K562 (cell line): ENCODE results near the gene TEAD3. TPM values are rescaled to one million over a fixed set of nuclear protein-coding genes. Genes with fewer than 3 reads are reported as not detected.

Experiments
- EGR1 ChIP-seq: fragments of 450-650 bp; conservative IDR thresholded peaks from 2 replicates; pipeline ENCODE4 v1.6.1; 2017; ENCODE audit warnings: mild to moderate bottlenecking
- L3MBTL2 ChIP-seq: fragments of 450-650 bp; IDR thresholded peaks from 2 replicates; pipeline ENCODE4 v1.6.1; 2016; ENCODE audit warnings: mild to moderate bottlenecking, moderate library complexity
- SPI1 ChIP-seq: IDR thresholded peaks from 2 replicates; pipeline ENCODE4 v1.6.1; 2011; ENCODE audit warnings: low read depth, low read length, control low read depth, borderline replicate concordance
- STAT5A ChIP-seq: IDR thresholded peaks from 2 replicates; pipeline ENCODE4 v1.6.1; 2012; ENCODE audit warnings: low read length, inconsistent platforms, borderline replicate concordance
- ZBED1 ChIP-seq: IDR thresholded peaks from 2 replicates; pipeline ENCODE4 v1.6.1; 2014
- ZNF121 ChIP-seq: sonication (generic); formaldehyde crosslinking; conservative IDR thresholded peaks from 2 replicates; pipeline ENCODE4 v1.8.0; 2022; ENCODE audit warnings: missing genetic modification reagents
- ZNF407 ChIP-seq: fragments of 450-650 bp; IDR thresholded peaks from 2 replicates; pipeline ENCODE4 v1.6.1; 2016; ENCODE audit warnings: low read depth
- polyA plus RNA-seq, 8 experiments: library from polyadenylated mRNA; depleted of rRNA in 4 of 8; stranded (reverse) in 5 of 8; unstranded in 3 of 8; fragments of >200 nt; fragmentation: Nextera tagmentation in 2 of 8; fragmentation: Illumina TruSeq in 1 of 8; extraction: Ambion mirVana in 2 of 8; extraction: Trizol in 1 of 8; gene quantifications; 2 replicates each; pipeline versions ENCODE4 v1.2.1 to v1.2.3, GENCODE V29; 2011 to 2014; ENCODE audit warnings: inconsistent platforms in 1 of 8, missing spikeins in 1 of 8
- total RNA-seq, 7 experiments: library from RNA; depleted of rRNA in 6 of 7; stranded (reverse); fragments of >200 nt in 6 of 7; fragmentation: Illumina TruSeq in 2 of 7; extraction: Trizol in 2 of 7; gene quantifications; 2 replicates each; pipeline versions ENCODE4 v1.2.1 to v1.2.3, GENCODE V29; 2011 to 2021; ENCODE audit warnings: low replicate concordance in 1 of 7
- TF ChIP-seq, protein P1 (sequence below): sonication (generic); formaldehyde crosslinking; IDR thresholded peaks from 2 replicates; pipeline ENCODE4 v1.8.1; 2023; ENCODE audit warnings: mild to moderate bottlenecking, missing genetic modification reagents
- TF ChIP-seq, protein P2 (sequence below): sonication (generic); formaldehyde crosslinking; IDR thresholded peaks from 2 replicates; pipeline ENCODE4 v1.8.0; 2022; ENCODE audit warnings: missing genetic modification reagents, mild to moderate bottlenecking, borderline replicate concordance
- TF ChIP-seq, protein P3 (sequence below): fragments of 250-450 bp; sonication (Bioruptor Pico); IDR thresholded peaks from 2 replicates; pipeline ENCODE4 v1.5.1; 2021; ENCODE audit warnings: mild to moderate bottlenecking

Gene TEAD3
- total and polyA plus RNA-seq, 9 of the 15 experiments (the other 6 are each of a cell fraction or from before 2014, with no cell fraction given) = 0.63 to 13.2 (median 3.3) TPM

GRCh38 chr6:35473075-35473849, 23.6 kb downstream of the TEAD3 start (continued):
- TF ChIP-seq, protein P1, sequence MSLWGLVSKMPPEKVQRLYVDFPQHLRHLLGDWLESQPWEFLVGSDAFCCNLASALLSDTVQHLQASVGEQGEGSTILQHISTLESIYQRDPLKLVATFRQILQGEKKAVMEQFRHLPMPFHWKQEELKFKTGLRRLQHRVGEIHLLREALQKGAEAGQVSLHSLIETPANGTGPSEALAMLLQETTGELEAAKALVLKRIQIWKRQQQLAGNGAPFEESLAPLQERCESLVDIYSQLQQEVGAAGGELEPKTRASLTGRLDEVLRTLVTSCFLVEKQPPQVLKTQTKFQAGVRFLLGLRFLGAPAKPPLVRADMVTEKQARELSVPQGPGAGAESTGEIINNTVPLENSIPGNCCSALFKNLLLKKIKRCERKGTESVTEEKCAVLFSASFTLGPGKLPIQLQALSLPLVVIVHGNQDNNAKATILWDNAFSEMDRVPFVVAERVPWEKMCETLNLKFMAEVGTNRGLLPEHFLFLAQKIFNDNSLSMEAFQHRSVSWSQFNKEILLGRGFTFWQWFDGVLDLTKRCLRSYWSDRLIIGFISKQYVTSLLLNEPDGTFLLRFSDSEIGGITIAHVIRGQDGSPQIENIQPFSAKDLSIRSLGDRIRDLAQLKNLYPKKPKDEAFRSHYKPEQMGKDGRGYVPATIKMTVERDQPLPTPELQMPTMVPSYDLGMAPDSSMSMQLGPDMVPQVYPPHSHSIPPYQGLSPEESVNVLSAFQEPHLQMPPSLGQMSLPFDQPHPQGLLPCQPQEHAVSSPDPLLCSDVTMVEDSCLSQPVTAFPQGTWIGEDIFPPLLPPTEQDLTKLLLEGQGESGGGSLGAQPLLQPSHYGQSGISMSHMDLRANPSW = no peak
- TF ChIP-seq, protein P2, sequence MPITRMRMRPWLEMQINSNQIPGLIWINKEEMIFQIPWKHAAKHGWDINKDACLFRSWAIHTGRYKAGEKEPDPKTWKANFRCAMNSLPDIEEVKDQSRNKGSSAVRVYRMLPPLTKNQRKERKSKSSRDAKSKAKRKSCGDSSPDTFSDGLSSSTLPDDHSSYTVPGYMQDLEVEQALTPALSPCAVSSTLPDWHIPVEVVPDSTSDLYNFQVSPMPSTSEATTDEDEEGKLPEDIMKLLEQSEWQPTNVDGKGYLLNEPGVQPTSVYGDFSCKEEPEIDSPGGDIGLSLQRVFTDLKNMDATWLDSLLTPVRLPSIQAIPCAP (CRISPR knock-in tag) = no peak
- no peak for TF ChIP-seq EGR1
- TF ChIP-seq L3MBTL2 = no peak
- TF ChIP-seq ZNF407 = no peak
- no peak for TF ChIP-seq STAT5A
- TF ChIP-seq, protein P3, sequence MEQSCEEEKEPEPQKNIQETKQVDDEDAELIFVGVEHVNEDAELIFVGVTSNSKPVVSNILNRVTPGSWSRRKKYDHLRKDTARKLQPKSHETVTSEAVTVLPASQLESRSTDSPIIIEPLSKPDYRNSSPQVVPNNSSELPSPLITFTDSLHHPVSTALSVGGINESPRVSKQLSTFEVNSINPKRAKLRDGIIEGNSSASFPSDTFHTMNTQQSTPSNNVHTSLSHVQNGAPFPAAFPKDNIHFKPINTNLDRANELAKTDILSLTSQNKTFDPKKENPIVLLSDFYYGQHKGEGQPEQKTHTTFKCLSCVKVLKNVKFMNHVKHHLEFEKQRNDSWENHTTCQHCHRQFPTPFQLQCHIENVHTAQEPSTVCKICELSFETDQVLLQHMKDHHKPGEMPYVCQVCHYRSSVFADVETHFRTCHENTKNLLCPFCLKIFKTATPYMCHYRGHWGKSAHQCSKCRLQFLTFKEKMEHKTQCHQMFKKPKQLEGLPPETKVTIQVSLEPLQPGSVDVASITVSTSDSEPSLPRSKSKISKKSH = no peak
- TF ChIP-seq ZBED1 = no peak
- TF ChIP-seq SPI1 = no peak
- peak; percentile 20; the same call in 1 of the 2 replicates for TF ChIP-seq ZNF121 (CRISPR knock-in tag)
